Ascending aorta (tissue), 2 donors: Measurements from ENCODE around the gene ST7. TPM values are rescaled to one million over a fixed set of nuclear protein-coding genes. Genes with fewer than 3 reads are reported as not detected.

Source experiments
- DNase-seq, 2 donors: peaks; one replicate each; pipeline ENCODE4 v3.0.0-alpha.2; 2019; ENCODE audit warnings: low spot score in 2 of 2
- H3K27ac ChIP-seq, 2 donors: fragments of 200-600 bp; sonication (generic); one replicate each; pipeline ENCODE4 v1.5.1; 2016 to 2017; ENCODE audit warnings: mild to moderate bottlenecking in 1 of 2
- H3K27me3 ChIP-seq: fragments of 200-600 bp; sonication (generic); one replicate; pipeline ENCODE4 v1.5.1; 2017
- H3K36me3 ChIP-seq, 2 donors: fragments of 200-600 bp; sonication (generic); one replicate each; pipeline ENCODE4 v1.5.1; 2016
- H3K4me1 ChIP-seq, 2 donors: fragments of 200-600 bp; sonication (generic); one replicate each; pipeline ENCODE4 v1.5.1; 2016 to 2017; ENCODE audit warnings: mild to moderate bottlenecking in 1 of 2
- H3K4me3 ChIP-seq, 2 donors: fragments of 200-600 bp; sonication (generic); one replicate each; pipeline ENCODE4 v1.5.1; 2016 to 2017; ENCODE audit warnings: mild to moderate bottlenecking in 1 of 2
- H3K9me3 ChIP-seq, 2 donors: fragments of 200-600 bp; sonication (generic); one replicate each; pipeline ENCODE4 v1.5.1; 2016
- intact Hi-C: fragments of 100-400 bp; cut with DNase I; formaldehyde crosslinking; loops from one replicate; pipeline ENCODE4 v1.15.1; 2023
- total RNA-seq: library from RNA; depleted of rRNA; stranded (reverse); fragments of >200 nt; gene quantifications from one replicate; pipeline ENCODE4 v1.1.0, GENCODE V29; 2016
- TF ChIP-seq, protein P1 (sequence below), 3 experiments: fragments of 200-600 bp in 2 of 3; fragments of 450-650 bp in 1 of 3; sonication (generic) in 2 of 3; IDR thresholded peaks; one replicate each; pipeline ENCODE4 v1.5.1; 2016 to 2019; ENCODE audit warnings: antibody characterized with exemption in 3 of 3, mild to moderate bottlenecking in 1 of 3, moderate library complexity in 1 of 3

Gene ST7
- total RNA-seq, 1 donor from 2014 or later = 19.2 TPM

DNA sequence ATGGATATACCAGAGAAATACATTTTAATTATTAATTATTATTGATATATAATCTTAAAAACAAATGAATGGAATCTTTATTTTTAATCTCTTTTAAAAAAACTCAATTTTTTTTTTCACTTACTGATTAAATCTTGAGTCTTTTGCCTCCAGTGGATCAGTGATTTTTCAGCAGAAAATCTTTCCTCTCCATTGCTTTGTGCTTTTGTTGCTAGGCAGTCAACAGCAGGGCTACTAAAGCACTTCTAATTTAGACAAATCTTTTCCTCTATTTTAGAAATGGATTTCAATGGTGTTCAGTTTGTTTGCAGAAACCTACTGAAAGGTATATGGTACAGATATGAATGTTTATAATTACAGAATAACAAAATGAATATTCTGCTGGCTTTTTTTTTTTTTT is 143.6 kb downstream of the ST7 start:
- Histone ChIP-seq H3K4me1 (peaks cover 0 to 9% of the 10 kb centered on the region in 2 donors), H3K27me3 (no peaks in the 10 kb centered on the region), H3K36me3 (peaks cover 0 to 6% of the 10 kb centered on the region in 2 donors), H3K4me3 (no peak overlapping the region), H3K27ac (no peak overlapping the region), H3K9me3 (no peaks in the 10 kb centered on the region)
- no peak for DNase-seq
- intact Hi-C loops = no loop called here
- TF ChIP-seq, protein P1, sequence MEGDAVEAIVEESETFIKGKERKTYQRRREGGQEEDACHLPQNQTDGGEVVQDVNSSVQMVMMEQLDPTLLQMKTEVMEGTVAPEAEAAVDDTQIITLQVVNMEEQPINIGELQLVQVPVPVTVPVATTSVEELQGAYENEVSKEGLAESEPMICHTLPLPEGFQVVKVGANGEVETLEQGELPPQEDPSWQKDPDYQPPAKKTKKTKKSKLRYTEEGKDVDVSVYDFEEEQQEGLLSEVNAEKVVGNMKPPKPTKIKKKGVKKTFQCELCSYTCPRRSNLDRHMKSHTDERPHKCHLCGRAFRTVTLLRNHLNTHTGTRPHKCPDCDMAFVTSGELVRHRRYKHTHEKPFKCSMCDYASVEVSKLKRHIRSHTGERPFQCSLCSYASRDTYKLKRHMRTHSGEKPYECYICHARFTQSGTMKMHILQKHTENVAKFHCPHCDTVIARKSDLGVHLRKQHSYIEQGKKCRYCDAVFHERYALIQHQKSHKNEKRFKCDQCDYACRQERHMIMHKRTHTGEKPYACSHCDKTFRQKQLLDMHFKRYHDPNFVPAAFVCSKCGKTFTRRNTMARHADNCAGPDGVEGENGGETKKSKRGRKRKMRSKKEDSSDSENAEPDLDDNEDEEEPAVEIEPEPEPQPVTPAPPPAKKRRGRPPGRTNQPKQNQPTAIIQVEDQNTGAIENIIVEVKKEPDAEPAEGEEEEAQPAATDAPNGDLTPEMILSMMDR (IDR thresholded peaks at IDR 0.05) = no peak

DNA sequence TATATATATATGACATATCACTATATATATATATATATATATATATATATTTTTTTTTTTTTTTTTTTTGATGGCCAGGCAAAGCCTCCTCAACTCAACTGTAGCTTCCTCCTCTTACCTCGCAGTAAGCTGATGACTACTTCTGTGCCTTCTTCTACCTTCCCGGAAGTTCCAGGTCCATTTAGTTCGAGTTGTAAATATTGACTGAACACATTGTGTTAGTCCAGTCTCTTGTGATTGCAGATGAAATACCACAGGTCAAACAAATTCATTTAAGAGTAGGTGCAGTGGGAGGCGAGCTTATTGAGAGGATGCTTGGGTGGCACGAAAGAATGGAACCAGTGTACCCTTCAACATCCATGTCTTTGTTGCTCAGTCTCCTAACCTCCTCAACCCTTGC is 144.6 kb downstream of the ST7 start:
- intact Hi-C loops = no loop called here
- H3K36me3 ChIP-seq = peaks cover 0 to 6% of the 10 kb centered on the region in 2 donors
- no peak for DNase-seq
- no peaks in the 10 kb centered on the region for H3K27me3 ChIP-seq
- TF ChIP-seq, protein P1 (IDR thresholded peaks at IDR 0.05) = no peak
- no peak overlapping the region for H3K4me3 ChIP-seq
- peaks cover 0 to 9% of the 10 kb centered on the region in 2 donors for H3K4me1 ChIP-seq
- no peak overlapping the region for H3K27ac ChIP-seq
- H3K9me3 ChIP-seq = no peaks in the 10 kb centered on the region

DNA sequence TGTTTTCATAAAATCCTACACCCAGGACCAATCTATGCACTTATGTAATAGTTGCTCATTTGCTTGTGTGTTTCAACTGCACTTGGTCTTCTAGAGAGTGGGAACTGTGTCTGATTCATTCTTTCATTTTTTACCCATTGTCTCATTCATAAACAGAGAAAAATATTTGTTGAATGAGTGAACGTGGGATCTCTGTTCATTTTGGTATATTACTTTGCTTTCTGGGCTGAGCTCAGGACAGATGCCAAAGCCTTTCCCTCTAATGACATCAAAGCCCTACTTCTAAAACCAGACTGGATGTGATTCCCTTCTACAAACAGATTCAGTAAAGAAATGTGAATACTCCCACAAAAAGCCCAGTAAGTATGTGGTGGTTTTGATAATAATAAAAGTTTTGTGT is 145.2 kb downstream of the ST7 start:
- intact Hi-C loops = no loop called here
- no peaks in the 10 kb centered on the region for H3K27me3 ChIP-seq
- H3K27ac ChIP-seq = no peak overlapping the region
- no peak overlapping the region for H3K4me3 ChIP-seq
- H3K36me3 ChIP-seq = peaks cover 0 to 6% of the 10 kb centered on the region in 2 donors
- H3K4me1 ChIP-seq = peaks cover 0 to 9% of the 10 kb centered on the region in 2 donors
- no peak for DNase-seq
- no peaks in the 10 kb centered on the region for H3K9me3 ChIP-seq
- TF ChIP-seq, protein P1 (IDR thresholded peaks at IDR 0.05) = no peak

DNA sequence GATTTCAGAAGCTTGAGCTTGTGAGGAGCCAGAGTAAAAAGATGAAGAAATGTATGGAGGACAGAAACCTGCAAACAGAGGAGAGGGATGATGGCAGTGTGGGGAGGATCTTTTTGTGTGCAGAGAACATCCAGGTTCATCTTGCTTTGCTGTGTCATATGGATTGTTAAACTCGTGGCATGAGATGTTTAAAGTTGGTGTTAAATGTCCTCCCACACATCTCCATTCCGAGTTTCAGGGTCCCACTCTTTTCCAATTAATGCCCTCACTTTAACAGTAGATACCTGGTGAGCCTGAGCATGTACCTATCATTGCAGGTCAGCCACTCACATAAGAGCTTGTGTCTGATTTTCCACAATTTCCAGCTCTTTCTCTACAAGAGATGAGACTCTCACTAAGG is 147.7 kb downstream of the ST7 start:
- intact Hi-C loops = no loop called here
- Histone ChIP-seq H3K36me3 (peaks cover 0 to 6% of the 10 kb centered on the region in 2 donors), H3K9me3 (no peaks in the 10 kb centered on the region), H3K4me3 (no peak overlapping the region), H3K4me1 (peaks cover 0 to 12% of the 10 kb centered on the region in 2 donors), H3K27me3 (no peaks in the 10 kb centered on the region), H3K27ac (no peak overlapping the region)
- DNase-seq = no peak
- TF ChIP-seq, protein P1 (IDR thresholded peaks at IDR 0.05) = no peak

DNA sequence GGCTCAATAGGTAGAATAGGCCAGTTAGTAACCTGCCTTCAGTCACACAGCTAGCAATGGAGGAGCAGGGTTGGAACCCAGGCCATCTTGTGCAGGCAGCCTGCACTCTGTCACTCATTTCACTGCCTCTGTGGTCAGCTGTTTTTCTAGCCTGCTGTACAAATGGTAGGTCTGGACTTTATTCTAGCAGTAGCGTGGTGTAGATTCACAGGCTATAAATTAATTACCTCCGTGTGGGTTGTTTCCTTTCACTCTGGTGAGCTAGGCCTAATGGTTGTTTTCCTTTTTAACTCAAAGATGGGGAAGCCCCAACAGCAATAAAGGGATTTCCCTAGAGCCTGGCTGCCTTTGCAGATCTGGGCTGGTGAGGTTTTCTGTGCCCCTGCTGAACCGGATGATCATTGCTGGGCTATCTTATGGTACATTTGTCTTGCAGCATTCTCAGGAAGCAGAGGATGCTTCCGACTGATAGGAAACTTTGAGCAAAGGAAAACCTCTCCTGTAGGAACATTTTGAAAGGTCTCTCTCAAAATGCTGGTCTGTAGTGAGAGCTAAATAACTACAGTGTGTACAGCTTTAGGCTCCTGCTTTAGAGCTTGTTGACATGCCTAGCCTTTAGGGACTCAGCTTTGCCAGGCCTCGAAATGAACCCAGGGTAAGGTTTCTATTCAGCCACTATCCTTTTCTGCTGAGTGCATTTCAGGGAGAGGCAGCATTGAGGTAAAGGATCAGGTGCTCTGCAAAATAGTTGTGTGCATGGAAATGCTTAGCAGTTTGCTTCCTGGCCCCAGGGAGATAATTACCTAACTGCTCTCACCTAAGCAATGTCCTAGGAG is 157.4 kb downstream of the ST7 start:
- TF ChIP-seq, protein P1 (IDR thresholded peaks at IDR 0.05) = no peak
- H3K27me3 ChIP-seq = no peaks in the 10 kb centered on the region
- no peak for DNase-seq
- H3K9me3 ChIP-seq = no peaks in the 10 kb centered on the region
- no peak overlapping the region for H3K27ac ChIP-seq
- H3K4me1 ChIP-seq = no peaks in the 10 kb centered on the region
- no peaks in the 10 kb centered on the region for H3K36me3 ChIP-seq
- intact Hi-C loops = no loop called here
- H3K4me3 ChIP-seq = no peak overlapping the region
